Measurements from ENCODE around the gene DYNLL2. TPM values are rescaled to one million over a fixed set of nuclear protein-coding genes. Genes with fewer than 3 reads are reported as not detected.

Gene DYNLL2
- total RNA-seq, 1 donor from 2014 or later: 42.5 TPM

DNA sequence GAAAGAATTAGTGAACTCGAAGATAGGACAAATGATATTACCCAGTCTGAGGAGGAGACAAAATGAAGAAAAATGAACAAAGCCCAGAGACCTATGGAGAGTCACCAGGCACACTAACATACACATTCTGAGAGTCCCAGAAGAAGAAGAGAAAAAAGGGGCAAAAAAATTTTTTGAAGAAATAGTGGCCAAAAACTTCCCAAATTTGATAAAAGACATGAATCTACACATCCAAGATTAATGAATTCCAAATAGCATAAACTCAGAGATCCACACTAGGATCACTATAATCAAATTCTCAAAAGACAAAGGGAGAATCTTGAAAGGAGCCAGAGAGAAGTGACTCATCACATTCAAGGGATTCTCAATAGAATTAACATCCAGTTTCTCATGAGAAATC is 61.6 kb downstream of the DYNLL2 start:
- no peaks in the 10 kb centered on the region for H3K36me3 Mint-ChIP-seq
- no peaks in the 10 kb centered on the region for H3K4me1 Mint-ChIP-seq (ENCODE audit: unreplicated experiment)
- peaks cover 64% of the 10 kb centered on the region for H3K27me3 Mint-ChIP-seq
- peaks cover 15% of the 10 kb centered on the region for H3K9me3 Mint-ChIP-seq
- no peak overlapping the region for H3K27ac Mint-ChIP-seq
- no peak overlapping the region for H3K4me3 Mint-ChIP-seq
- TF ChIP-seq, protein P1, sequence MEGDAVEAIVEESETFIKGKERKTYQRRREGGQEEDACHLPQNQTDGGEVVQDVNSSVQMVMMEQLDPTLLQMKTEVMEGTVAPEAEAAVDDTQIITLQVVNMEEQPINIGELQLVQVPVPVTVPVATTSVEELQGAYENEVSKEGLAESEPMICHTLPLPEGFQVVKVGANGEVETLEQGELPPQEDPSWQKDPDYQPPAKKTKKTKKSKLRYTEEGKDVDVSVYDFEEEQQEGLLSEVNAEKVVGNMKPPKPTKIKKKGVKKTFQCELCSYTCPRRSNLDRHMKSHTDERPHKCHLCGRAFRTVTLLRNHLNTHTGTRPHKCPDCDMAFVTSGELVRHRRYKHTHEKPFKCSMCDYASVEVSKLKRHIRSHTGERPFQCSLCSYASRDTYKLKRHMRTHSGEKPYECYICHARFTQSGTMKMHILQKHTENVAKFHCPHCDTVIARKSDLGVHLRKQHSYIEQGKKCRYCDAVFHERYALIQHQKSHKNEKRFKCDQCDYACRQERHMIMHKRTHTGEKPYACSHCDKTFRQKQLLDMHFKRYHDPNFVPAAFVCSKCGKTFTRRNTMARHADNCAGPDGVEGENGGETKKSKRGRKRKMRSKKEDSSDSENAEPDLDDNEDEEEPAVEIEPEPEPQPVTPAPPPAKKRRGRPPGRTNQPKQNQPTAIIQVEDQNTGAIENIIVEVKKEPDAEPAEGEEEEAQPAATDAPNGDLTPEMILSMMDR (conservative IDR thresholded peaks at IDR 0.05): no peak
- no peak for DNase-seq (ENCODE audit: extremely low spot score, unreplicated experiment)

Other genes starting within 250 kb of the DYNLL2 start
- 35.5 and 46.9 TPM in 2 replicates for gene MRPS23, start 233.4 kb upstream of the DYNLL2 start, total RNA-seq (ENCODE audit: low replicate concordance)
- 29.8 and 31.3 TPM in 2 replicates for gene CUEDC1, start 128.0 kb upstream of the DYNLL2 start, total RNA-seq (ENCODE audit: low replicate concordance)
- 53.3 and 73.2 TPM in 2 replicates for gene VEZF1, start 95.2 kb upstream of the DYNLL2 start, total RNA-seq (ENCODE audit: low replicate concordance)
- 200 and 306 TPM in 2 replicates for gene SRSF1, start 76.2 kb upstream of the DYNLL2 start, total RNA-seq (ENCODE audit: low replicate concordance)
- gene OR4D1, start 65.0 kb downstream of the DYNLL2 start, total RNA-seq (ENCODE audit: low replicate concordance): not detected in 2 replicates
- not detected in 2 replicates for gene OR4D2, start 83.6 kb downstream of the DYNLL2 start, total RNA-seq (ENCODE audit: low replicate concordance)
- gene EPX, start 109.3 kb downstream of the DYNLL2 start, total RNA-seq (ENCODE audit: low replicate concordance): not detected in 2 replicates
- 21.9 and 33.2 TPM in 2 replicates for gene MKS1, start 135.8 kb downstream of the DYNLL2 start, total RNA-seq (ENCODE audit: low replicate concordance)
- not detected in 2 replicates for gene LPO, start 155.2 kb downstream of the DYNLL2 start, total RNA-seq (ENCODE audit: low replicate concordance)
- not detected in 2 replicates for gene MPO, start 197.5 kb downstream of the DYNLL2 start, total RNA-seq (ENCODE audit: low replicate concordance)
- gene TSPOAP1, start 245.4 kb downstream of the DYNLL2 start, total RNA-seq (ENCODE audit: low replicate concordance): 9.7 and 18.4 TPM in 2 replicates